ENCODE data around the gene RAB17. TPM values are rescaled to one million over a fixed set of nuclear protein-coding genes. Genes with fewer than 3 reads are reported as not detected.

Gene RAB17
- total and polyA plus RNA-seq, 4 experiments from 2014 or later, result not detected

DNA sequence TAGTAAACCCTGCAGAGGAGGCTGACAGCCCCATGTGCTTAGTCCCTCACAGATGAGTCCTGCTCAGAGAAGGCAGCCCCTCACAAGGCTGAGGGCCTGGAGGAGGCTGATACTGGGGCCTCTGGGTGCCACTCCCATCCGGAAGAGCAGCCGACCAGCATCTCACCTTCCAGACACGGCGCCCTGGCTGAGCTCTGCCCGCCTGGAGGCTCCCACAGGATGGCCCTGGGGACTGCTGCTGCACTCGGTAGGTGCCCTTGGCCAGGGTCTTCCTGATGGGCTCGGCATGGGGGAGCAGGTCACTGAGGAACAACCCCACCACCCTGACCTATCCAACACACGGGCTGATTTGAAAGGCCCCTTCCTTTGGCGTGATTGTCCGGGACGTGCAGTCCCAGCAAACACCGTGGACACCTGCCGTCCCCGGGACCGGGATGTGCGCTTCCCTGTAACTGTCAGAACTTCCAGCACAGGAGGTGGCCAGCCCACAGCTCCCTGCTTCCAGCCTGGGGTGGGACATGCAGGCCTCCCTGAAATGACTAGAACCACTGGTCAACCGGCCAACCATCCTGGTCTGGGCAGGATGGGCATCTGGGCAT, 64.9 kb downstream of the RAB17 start:
- no peaks in the 10 kb centered on the region for H3K27me3 ChIP-seq (ENCODE audit: insufficient read depth, low read length)
- no peak overlapping the region for H3K4me3 ChIP-seq (ENCODE audit: low read length in 2 of 2)
- H3K36me3 ChIP-seq (ENCODE audit: insufficient read depth, low read length), result no peaks in the 10 kb centered on the region
- ChIA-PET CTCF (ENCODE audit: partially characterized antibody) (interaction anchor here (1.3 kb wide), 1 partner anchor 13 kb away, joined by 3 read pairs; no protein-coding TSS in a partner anchor), POLR2A (ENCODE audit: partially characterized antibody) (no interaction called here)
- DNase-seq, result no peak
- H3K27ac ChIP-seq (ENCODE audit: low read depth, low read length), result no peak overlapping the region
- H3K27me3 Mint-ChIP-seq, result no peaks in the 10 kb centered on the region
- no peak overlapping the region for H3K4me3 Mint-ChIP-seq
- no peaks in the 10 kb centered on the region for H3K9me3 ChIP-seq (ENCODE audit: control insufficient read depth in 1 of 2, low read length in 2 of 2)
- peaks cover 0 to 3% (median 0%) of the 10 kb centered on the region in 4 donors for H3K4me1 Mint-ChIP-seq
- H3K36me3 Mint-ChIP-seq, result no peaks in the 10 kb centered on the region
- intact Hi-C loops (cut with micrococcal nuclease), result no loop called here
- H3K4me1 ChIP-seq (ENCODE audit: insufficient read depth, low read length), result no peaks in the 10 kb centered on the region
- H3K9me3 Mint-ChIP-seq, result no peaks in the 10 kb centered on the region
- no peak overlapping the region for H3K27ac Mint-ChIP-seq

DNA sequence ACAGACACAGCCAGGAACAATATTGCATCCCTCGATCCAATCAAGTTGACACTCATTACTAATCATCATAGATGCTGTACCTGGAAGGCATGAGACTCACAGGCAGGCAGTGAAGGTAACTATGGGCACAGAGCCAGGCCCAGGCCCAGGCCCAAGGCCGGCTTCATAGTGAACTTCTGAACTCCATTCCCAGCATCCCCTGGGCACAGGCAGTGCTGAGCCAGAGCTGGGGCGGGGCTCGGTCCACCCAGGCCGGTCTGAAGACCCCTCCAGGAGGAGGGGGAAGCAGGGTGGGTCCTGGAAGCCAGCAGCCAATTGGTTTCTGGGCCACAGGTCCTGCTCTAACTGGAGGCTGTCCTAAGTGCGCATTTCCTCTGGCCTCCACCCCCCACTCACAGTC, 65.9 kb downstream of the RAB17 start:
- no peak for DNase-seq
- no peaks in the 10 kb centered on the region for H3K27me3 ChIP-seq (ENCODE audit: insufficient read depth, low read length)
- Mint-ChIP-seq H3K36me3 (no peaks in the 10 kb centered on the region), H3K27me3 (no peaks in the 10 kb centered on the region), H3K9me3 (no peaks in the 10 kb centered on the region), H3K4me1 (peaks cover 0 to 3% (median 0%) of the 10 kb centered on the region in 4 donors), H3K4me3 (no peak overlapping the region), H3K27ac (no peak overlapping the region)
- H3K4me3 ChIP-seq (ENCODE audit: low read length in 2 of 2), result no peak overlapping the region
- ChIA-PET CTCF (ENCODE audit: partially characterized antibody) (interaction anchor here (1.3 kb wide), 1 partner anchor 12 kb away, joined by 3 read pairs; no protein-coding TSS in a partner anchor), POLR2A (ENCODE audit: partially characterized antibody) (no interaction called here)
- H3K9me3 ChIP-seq (ENCODE audit: control insufficient read depth in 1 of 2, low read length in 2 of 2), result no peaks in the 10 kb centered on the region
- H3K36me3 ChIP-seq (ENCODE audit: insufficient read depth, low read length), result no peaks in the 10 kb centered on the region
- no peaks in the 10 kb centered on the region for H3K4me1 ChIP-seq (ENCODE audit: insufficient read depth, low read length)
- no peak overlapping the region for H3K27ac ChIP-seq (ENCODE audit: low read depth, low read length)
- intact Hi-C loops (cut with micrococcal nuclease), result no loop called here

Other genes with a start within 250 kb of the RAB17 start
- gene COL6A3, start 176.6 kb downstream of the RAB17 start, total RNA-seq, result 1 to 10 TPM; 1.5 to 2.1 TPM
- under 1 TPM in 1 of 2 donors, not detected in 1; 0.56 TPM for gene COL6A3, start 176.6 kb downstream of the RAB17 start, polyA plus RNA-seq
- gene MLPH, start 103.5 kb downstream of the RAB17 start, total RNA-seq, result not detected
- not detected for gene MLPH, start 103.5 kb downstream of the RAB17 start, polyA plus RNA-seq
- gene PRLH, start 24.2 kb downstream of the RAB17 start, total RNA-seq, result not detected
- not detected for gene PRLH, start 24.2 kb downstream of the RAB17 start, polyA plus RNA-seq
- 100 to 1,000 TPM; 114 to 119 TPM for gene LRRFIP1, start 36.9 kb upstream of the RAB17 start, total RNA-seq
- 100 to 1,000 TPM in 1 of 2 donors, 10 to 100 TPM in 1; 88.0 to 198 TPM for gene LRRFIP1, start 36.9 kb upstream of the RAB17 start, polyA plus RNA-seq
- 1 to 10 TPM in 1 of 2 experiments, under 1 TPM in 1; 0.61 to 1.1 TPM for gene RBM44, start 208.0 kb upstream of the RAB17 start, total RNA-seq
- gene RBM44, start 208.0 kb upstream of the RAB17 start, polyA plus RNA-seq, result under 1 TPM; 0.17 to 0.33 TPM